CD4-positive, alpha-beta T cell treated with Interleukin-6 for 4 hours (primary cell): Measurements from ENCODE around the gene NFU1.

Experiments
- DNase-seq: peaks from one replicate; pipeline ENCODE4 v3.0.0-alpha.2; 2020; ENCODE audit warnings: mixed read lengths

Gene NFU1

DNA sequence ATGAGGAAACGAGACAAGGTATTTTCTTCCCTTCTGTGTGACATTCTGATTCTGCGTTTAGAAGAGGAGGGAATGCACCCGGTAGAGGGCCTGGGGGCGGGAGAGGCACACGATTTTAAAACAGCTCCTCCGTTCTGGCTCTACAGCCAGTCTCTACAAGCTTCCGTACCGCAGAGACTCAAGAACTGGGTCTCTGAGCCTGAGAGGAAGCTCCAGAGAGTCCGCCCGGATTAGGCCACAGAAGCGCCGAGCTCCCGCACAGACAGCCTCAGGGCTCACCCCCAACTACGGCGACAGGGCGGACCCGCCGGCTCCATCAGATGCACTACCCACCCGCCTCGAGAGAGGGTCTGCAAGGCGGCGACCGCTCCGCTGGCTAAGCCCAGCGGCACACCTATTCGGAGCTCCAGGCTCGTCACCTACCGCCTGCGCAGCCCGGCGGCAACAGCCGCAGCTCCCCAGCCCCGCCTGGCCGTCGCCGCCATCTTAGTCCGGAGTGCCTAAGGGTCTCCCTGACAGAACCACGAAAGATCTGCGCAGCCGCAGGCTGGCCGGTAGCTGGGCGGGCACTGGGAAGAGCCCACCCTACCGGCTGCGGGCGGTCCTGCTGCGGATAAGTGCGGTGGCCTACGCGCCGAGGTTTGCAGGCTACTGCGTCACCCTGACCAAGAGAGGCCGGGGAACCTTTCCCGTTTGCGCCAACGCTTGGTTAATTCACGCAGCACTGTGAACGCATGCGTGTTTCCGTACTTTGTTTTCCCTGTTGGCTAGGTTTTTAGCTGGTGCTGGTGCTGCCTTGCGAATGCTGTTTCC is at the start of gene NFU1:
Gene NFU1 (minus strand): TSS at position 498 of the 813 bp plus-strand sequence. CDS start 13 bp downstream, at position 485.
- DNase-seq = peak; percentile 88

DNA sequence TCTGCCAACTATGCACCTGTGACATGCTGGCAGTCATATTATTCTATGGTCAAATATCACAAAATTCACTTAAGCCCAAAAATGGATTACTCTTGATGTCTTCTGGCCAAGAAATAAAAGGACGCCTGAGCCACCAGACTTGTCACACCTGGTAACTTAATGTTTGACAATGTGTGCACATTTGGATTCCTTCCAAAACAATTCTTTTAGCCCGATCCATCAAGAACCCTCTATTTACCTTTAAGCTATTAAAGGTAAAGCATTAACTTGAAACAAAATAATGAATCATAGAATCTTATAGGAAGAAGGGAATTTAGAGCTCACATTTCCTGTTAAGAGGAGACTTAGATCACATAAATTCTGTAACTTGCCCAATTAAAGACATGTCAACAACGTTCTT is 46.5 kb upstream of the NFU1 start:
- no peak for DNase-seq

DNA sequence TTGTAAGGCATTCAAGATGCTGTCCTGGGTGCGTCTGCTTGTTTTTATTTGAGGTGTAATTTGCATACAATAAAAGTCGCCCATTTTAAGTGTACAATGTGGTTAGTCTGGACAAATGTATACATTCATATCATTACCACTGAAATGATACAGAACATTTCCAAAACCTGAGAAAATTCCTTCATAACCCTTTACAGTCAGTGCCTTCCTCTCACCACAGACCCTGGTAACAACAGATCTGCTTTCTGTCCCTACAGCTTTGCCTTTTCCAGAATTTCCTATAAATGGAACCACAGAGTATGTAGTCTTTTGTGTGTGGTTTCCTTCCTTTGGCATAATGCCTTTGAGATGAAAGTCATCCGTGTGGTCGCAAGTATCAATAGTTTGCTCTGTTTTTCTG is 45.8 kb upstream of the NFU1 start:
- DNase-seq = no peak

DNA sequence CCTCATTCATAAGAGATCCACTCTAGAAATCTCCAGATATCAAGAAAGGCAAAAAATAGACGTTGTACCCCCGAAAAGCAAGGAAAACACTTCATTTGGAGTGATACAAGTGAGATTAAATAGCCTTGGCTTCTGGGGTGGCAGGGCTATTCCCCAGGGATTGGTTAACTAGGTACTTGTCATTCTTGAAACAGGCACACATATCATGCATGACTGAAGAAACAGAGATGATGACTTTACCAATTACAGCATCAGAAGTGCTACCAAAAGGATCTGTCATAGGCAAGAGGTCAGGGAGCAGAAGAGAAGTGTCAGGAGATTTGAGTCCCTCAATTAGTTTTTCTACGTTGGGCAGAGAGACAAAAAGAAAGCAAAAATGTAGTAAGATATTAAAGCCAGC is 45.2 kb upstream of the NFU1 start:
- no peak for DNase-seq

DNA sequence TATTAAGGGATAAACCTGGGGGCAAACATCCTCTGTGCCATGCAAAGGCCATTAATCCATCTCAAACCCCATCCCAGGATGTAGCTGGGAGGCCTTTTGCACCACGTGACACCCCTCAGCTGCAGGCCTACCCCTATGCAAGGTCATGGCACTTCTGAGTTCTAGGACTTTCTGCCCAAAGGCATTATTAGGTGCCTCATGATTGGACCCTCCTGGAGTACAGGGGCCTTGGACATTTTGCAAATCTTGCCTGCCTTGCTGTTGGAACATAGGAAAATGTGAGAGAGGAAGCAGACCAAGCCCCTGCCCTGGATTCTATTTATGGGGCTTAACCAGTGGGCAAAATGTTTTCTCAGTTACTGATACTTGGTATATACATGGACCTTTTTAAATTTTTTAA is 44.2 kb upstream of the NFU1 start:
- no peak for DNase-seq

DNA sequence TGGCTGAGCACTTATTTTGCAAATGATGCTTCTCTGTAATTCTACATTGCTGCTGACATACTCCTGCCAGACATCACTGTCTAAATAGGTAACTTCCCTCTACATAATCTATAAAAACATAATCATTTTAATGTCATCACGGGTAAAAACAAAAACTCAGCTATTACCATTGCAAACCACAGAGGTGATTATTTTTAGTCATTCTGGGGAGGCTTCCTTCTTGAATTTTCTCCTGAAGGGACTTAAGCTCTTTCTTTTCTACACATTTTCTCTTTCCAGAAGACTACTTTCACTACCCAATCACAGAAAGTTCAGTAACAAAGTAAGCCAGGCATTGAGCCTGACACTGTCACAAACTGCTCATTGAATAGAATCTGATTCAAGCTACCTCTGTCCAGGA is 40.4 kb upstream of the NFU1 start:
- DNase-seq = no peak

DNA sequence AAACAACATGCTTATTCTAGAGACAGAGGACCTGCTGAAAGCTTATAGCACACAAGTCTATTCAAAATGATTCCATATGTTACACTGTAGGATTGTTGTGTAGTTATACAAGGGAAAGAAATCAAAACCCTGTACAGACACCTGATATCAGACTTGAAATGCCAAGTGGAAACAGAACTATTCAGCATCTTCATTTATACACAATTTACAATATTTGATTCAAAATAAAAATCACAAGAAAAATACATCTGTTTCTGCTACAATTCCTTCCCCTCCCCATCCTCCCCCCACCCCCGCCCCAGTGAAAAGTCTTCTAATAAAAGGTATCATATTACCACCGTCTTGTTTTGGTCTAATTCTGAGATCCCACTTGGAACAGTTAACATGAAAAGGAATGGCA is 37.5 kb upstream of the NFU1 start:
- DNase-seq = no peak

DNA sequence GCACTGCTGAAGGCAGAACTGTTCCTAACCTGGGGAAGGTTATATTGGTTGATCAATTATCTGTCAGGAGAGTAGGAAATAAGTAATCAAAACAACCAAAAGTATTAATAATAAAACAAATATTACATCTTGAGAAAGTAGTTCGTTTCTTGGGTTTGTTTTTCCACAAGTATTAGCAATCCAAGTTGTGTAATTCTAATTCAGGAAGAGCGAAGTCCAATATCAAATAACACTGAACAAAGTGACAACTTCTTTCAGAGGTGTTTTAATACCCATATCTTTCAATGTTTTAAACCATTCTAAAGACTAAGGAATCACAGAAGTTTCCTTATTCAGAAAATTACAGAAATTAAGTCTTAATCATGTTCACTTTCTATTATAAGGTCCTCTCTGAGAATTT is 34.6 kb upstream of the NFU1 start:
- DNase-seq = no peak

DNA sequence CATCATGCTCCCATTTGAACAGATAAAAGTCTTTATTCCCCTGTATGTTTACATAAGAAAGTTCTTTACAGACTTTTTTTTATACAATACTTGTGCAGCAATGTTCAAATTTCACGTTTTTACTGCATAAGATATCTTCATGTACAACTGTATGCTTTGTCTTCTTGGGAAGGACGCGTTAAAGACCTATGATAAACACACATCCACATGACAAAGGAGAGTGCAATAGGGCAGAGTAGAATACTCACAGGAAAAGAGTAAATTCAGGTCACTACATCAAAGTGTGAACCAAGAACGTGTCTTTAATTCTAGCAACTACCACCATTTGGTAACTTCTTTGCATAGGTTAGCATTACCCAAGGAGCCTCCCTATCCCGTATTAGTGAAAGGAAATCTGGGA is 33.7 kb upstream of the NFU1 start:
- DNase-seq = no peak

DNA sequence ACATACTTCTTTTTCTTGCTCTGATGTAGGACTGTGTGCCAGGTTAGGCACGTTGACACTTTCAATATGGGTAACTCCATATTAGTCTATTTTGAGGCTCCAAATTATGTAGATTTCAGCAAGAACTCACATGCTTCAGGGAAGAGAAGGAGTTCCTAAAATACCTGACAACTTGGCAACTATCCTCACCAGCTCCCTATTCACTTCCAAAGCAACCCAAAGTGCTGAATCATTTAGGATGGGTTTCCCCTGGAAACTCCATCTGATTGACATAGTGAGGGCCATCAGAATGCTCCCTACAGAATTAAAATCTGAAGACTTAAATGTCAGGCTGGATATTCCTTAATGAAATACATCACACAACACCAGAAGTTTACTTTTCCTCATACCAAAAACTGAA is 32.5 kb upstream of the NFU1 start:
- DNase-seq = no peak

DNA sequence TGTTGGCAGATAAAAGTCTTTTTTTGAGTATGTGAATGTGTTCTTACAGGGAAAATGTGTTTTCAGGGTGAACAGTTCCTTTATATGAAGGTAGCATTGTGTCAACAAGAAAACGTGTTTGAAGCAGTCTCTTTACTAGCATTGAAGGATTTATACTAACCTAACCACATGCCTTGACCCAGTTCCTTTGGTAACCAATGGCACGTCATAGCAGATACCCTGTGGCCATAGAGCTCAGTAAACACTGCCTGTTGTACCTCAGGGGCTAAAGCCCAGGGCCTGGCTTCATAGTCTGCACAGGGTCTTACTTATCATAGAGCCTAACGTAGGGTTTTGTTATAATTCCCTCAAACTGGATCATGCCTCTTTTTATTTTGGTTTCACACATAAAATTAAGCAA is 32.1 kb upstream of the NFU1 start:
- DNase-seq = no peak

DNA sequence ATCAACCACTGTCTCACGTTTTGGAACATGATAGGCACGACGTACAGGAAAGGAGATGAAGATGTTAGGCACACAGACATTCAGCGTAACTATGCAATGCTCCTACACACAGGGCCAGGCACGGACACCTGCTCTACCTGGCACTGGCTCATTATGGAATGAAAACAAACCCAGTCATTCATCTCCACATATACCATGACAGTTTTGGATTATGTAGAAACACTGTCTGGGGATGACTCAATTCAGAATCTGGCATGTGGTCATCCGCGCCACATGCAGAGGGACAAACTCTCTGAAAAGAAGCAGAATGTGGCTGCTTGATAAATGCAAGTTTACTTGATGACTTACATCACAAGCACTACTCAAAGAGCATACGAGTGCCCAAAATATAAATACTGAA is 29.5 kb upstream of the NFU1 start:
- DNase-seq = no peak

DNA sequence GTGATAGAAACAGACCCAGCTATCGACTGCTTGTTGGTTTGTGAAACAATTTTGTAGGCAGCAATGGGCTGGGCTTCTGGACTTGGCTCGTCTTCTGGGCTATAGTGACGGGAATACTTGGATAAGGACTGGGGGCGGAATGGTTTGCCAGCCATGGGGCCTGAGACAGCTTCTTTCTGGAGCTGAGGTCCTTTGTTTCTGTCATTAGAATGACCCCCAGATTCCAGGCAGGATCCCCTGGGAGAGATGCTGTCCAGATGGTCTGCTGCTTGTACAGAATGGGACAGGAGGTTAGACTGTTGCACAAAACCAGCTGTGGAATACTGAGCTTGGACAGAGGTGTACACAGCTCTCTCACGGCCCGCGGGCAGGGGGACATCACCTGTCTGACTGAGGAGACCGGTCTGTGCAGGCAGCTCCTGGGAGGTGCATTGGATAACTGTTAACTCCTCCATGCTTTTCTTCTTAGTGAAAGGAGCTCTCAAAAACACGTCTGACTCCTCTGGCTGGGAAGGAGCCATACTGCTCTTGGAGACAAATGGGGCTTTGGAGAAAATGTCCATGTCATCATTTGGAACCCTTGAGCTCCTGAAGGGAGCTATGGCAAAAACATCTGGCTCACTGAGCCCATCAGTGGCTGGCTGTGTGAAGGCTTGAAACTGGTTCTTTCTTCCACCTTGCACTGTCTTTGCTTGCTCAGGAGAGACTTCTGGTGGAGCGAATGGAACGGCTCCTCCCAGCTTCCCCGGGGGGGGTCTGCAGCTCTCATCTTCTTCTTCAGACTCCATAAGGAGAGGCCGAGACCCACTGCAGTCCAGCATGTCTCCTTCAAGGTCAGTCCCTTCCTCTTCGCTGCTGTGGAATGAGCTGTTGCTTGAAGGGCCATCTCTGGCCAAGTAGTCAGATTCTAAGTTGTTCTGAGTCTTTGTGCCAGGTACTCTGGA is 28.6 kb upstream of the NFU1 start:
- DNase-seq = no peak

DNA sequence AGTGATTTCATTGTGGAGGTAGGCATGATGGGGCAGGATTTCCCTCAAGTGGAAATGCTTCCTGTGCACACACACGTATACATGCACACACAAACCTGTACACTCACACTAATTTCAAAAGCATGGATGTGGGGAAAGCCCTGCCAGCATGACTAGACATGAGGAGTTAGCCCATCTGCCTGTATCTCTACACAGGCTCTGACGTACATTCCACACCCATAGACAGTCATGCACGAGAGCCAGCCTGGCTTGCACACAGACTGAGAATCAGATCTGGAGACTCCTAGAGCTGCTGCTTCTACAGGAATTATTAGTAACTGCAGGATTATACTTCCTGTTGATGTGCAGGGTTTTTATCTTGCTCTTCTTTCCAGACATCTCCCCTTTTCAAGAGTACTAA is 27.3 kb upstream of the NFU1 start:
- DNase-seq = no peak

DNA sequence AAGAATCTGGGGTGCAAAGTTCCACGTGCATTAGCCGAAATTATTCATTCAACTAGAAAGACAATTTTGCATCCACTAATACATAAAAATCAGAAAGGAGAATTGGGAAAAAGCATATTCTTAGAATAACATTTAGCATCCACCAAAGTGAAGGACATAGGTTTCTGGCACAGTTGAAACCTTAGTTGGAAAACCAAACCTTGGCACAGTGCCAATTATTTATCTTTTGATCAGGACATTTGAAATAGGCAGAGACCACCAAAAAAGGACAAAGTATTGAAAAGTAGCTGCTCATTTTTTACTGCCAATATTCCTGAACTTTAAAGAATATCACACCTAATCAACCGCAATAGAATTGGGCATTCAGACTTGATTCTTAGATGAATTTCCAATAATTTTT is 25.5 kb upstream of the NFU1 start:
- no peak for DNase-seq

DNA sequence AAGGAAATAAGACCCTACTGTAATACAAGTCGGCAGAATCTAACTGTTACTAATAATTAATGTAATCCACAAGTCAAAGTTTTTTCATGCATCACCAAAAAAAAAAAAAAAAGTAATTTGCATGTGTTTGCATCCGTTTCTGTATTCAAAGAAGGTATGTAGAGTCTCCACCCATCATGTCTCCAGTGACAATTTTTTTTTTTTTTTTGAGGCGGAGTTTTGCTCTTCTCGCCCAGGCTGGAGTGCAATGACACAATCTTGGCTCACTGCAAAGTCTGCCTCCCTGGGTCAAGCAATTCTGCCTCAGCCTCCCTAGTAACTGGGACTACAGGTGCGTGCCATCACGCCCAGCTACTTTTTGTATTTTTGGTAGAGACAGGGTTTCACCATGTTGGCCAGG is 24.2 kb upstream of the NFU1 start:
- DNase-seq = no peak

DNA sequence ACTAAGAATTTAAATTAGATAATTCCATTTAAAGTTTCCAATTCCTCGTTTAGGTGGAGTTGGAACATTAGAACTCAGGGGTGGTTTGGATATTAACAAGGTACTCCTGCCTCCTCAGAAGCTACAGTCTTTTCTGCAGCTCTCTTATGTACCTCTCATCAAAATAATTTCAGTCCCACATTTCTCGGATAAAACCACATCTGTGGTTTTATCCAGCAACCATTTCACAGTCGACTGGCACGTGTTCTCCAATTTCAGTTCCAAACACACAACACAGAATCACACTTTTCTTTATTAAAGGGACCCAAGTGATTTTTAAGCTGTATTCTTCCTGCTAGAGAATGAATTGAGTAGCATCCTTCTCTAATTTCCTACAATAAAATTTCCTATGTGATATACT is 22.7 kb upstream of the NFU1 start:
- no peak for DNase-seq

DNA sequence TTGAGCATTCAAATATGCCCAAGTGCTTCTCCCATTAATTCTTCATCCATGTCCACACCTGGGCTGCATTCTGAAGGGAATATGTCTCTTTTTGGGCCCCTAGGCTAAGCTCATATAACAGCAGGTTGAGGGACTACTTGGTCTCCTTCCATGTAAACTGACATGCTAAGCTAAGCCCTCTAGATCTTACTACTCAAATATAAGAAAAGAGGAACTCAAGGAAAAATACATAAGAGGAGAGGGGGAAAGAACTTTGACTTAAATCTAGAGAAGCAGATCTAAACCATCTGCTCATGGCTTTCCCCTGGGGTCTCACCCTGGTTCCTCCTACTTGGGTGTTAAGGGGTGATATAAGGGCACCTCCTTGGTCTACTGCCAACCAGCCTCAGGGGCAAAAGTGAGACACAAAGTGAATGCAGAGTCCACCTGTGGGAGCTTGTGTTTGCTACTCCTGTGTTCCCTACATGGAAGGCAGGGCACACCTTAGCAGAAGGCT is 19.8 kb upstream of the NFU1 start:
- no peak for DNase-seq

DNA sequence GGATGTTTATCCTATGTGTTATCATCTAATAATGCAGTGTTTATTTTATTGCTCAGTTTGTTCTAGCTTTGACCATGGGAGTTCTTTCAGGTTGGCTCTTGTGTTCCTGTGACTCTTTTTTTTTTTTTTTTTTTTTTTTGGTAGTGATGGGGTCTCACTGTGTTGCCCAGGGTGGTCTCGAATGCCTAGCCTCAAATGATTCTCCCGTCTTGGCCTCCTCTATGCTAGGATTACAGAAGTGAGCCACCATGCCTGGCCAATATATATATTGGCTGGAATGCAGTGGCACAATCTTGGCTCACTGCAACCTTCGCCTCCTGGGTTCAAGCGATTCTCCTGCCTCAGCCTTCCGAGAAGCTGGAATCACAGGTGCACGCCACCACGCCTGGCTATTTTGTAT is 18.9 kb upstream of the NFU1 start:
- no peak for DNase-seq

DNA sequence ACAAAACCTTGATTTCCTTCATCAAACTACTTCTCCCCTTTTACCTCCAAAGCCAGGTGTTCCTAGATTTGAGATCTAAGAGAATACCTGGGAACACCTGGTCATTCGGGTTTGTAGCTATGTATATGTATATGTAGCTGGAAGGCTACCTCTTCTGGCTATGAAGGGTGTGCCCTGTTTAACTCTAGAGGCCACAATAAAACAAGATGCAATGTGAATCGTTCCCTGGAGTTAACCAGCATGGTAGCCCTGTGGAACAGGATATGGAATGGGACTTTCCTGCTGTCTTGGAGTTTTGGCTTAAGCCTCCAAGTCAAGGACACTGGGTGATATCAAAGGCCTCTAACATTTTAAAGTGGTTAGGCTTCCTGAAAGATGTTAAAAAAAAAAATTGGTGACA is 17.7 kb upstream of the NFU1 start:
- DNase-seq = no peak

DNA sequence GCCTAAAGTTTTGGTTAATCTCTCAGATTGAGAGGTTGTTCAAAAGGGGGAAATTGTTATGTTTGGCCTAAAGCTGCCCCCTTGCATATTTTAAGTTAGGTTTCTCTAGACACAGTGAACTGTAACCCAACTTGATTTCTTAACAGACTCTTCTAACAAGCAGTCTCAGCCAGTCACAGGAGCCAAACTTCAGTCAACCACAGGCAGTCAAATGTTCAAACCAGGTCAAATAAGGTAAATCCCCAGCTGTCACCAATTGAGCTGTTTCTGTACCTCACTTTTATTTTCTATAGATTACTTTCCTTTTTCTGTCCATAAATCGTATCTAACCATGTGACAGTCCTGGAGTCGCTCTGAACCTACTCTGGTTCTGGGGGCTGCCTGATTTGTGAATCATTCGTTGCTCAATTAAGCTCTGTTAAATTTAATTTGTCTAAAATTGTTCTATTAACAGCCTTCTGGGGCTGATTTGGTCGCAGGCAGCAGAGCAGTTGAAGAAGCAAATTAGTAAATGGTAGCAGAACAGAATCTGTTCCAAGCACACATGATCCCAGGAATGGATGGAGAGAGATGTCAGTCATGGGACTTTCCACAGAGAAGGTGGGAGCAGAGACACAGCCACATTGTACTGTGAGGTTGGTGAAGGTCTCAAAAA is 16.4 kb upstream of the NFU1 start:
- no peak for DNase-seq

DNA sequence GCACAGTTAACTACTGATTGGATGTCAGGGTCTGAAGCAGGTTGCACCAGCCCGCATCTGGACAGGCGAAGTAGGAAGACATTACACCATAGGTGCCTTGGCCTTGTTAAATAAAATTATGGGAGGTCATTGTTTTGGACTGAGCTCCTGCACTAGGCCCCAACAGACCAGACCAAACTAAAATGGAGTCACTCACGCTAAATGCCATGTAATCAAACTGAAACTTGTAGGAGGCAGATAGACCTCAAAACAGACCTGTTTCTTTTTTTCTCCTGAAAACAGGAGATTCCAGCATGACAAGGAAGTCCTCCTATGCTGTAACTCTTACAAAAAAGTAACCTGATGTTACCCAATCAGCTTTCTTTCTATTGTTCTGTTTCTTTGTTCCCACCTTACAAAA is 15.5 kb upstream of the NFU1 start:
- no peak for DNase-seq

DNA sequence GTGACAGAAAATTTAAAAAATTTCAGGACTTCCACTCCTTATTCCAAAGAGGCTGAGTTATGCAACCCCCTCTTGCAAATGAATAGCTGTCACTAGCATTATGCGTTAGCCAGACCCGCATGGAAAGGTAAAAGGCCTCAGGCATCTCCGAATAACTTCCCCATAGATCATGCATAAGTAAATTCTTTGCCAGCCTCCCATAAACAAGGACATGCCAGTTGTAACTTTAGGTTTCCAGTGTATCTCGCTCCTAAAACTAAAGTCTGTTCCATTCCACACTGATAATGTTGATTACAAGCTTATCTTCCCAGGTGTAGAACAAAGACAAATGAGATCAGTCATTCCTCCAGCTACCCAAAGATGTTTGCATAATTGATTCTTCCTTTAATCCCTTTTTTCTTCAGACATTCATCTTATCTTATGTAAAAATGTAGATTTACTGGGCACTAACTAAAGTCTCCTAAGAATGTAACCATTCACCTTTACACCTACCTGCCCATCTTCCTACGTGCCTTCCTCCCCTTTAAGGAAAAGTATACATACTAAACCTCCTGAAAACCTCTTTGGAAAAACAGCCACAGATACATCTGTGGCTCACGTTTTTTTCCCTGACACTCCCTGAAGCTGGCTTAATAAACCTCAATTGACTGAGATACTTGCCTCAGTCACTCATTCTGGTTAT is 13.6 kb upstream of the NFU1 start:
- DNase-seq = no peak
